ENCODE results near the gene GALNT8. TPM values are rescaled to one million over a fixed set of nuclear protein-coding genes. Genes with fewer than 3 reads are reported as not detected.
"Not testable (repeated sequence)": the region's sequence is repeated elsewhere in the genome, so short reads cannot be mapped to it uniquely, and the experiment has no call there.

GALNT8 gene
- polyA plus RNA-seq, 3 donors, result 3.1 to 3.5 (median 3.3) TPM

DNA sequence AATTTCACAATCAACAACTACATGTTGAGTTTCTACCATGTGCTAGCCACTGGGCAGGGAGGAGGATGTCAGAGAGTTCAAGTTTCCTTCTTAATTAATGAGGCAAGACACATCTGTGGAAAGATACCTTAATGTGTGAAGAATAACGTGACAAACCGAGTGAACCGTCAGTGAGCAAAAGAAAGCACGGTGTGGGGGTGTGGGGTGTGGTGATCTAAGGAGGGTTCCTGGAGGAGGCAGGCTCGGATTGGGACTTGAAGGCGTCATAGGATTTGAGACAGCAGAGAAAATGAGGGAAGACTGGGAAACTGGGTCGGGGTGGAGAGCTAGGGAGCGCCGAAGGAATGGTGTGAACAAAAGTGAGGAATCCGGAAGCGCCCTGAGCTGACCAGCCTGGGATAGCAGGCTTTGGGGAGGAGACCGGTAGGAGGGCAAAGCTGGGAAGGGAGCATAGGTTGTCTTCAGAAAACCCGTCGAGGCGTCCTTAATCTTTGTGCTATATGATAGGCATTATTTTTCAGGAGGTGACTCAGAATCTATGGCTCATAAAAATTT is 22.3 kb downstream of the GALNT8 start:
- peak in 1 of 3 donors; percentile 27 for DNase-seq (ENCODE audit: low read depth in 3 of 3, low spot score in 2 of 3)

DNA sequence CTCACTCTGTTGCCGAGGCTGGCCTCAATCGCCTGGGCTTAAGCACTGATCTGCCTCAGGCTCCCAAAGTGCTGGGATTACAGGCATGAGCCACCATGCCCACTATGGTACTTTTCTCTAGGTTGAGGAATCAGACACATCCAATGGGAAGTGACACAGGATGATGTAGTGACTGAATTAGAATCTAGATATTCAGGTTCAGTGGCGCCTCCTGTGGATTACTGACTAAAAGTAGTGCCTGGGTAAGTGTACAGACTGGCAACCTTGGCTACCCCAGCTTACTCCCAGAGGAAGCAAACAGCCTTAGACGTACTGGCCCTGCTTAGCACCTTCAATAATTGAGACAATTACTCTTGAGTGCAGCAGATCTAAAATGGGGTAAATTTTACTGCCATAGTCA is 22.8 kb downstream of the GALNT8 start:
- DNase-seq (ENCODE audit: low read depth in 3 of 3, low spot score in 2 of 3), result no peak

GRCh38 chr12:4744709-4745108 is 24.5 kb downstream of the GALNT8 start:
- DNase-seq (ENCODE audit: low read depth in 3 of 3, low spot score in 2 of 3), result no peak

GRCh38 chr12:4745249-4745648 is 25.0 kb downstream of the GALNT8 start:
- no peak for DNase-seq (ENCODE audit: low read depth in 3 of 3, low spot score in 2 of 3)

GRCh38 chr12:4751654-4752053 is 31.5 kb downstream of the GALNT8 start:
- DNase-seq (ENCODE audit: low read depth in 3 of 3, low spot score in 2 of 3), result not testable (repeated sequence)

- no peak for DNase-seq (ENCODE audit: low read depth in 3 of 3, low spot score in 2 of 3)
These were observed 42.6 kb downstream of the GALNT8 start for GRCh38 chr12:4762773-4763172.

GRCh38 chr12:4763549-4763948 is 43.3 kb downstream of the GALNT8 start:
- peak in 1 of 3 donors; percentile 26 for DNase-seq (ENCODE audit: low read depth in 3 of 3, low spot score in 2 of 3)

DNA sequence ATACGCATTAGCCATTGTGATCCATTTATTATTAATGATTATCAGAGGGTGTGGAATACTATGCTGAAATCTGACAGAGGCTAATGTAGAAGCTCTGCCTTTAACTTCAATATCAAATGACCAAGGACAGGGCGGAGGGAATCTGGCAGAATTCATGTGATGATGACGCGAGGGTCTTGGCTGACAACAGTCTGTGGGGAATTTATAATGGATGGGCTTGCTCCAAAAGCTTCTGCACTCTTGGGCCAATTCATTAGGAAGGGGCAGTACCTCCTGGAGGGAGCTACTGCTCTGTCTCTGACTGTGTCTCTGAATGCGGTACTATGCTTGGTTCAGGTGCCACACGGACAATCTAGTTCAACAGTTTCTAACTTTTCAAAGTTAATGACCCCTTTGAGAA is 46.2 kb downstream of the GALNT8 start:
- DNase-seq (ENCODE audit: low read depth in 3 of 3, low spot score in 2 of 3), result no peak

- no peak for DNase-seq (ENCODE audit: low read depth in 3 of 3, low spot score in 2 of 3)
These were observed 47.0 kb downstream of the GALNT8 start for GRCh38 chr12:4767186-4767585.

DNA sequence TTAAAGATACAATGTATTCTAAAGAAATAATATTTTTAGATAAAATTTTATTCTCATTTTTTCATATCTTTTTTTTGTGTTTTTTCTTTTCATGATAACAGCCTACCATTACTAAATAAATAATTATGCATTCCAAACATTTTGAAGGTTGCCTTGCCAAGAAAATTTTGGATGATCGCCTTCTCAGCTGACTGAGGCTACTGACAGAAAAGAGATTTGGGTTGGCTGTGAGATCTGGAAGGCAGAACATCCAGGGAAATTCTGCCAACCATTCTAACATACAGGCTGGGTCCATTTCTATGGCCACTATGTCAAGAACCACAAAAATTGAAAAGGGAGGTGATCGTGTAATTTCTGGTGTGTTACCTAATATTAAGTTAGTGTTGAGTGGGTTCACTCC is 48.1 kb downstream of the GALNT8 start:
- no peak for DNase-seq (ENCODE audit: low read depth in 3 of 3, low spot score in 2 of 3)

DNA sequence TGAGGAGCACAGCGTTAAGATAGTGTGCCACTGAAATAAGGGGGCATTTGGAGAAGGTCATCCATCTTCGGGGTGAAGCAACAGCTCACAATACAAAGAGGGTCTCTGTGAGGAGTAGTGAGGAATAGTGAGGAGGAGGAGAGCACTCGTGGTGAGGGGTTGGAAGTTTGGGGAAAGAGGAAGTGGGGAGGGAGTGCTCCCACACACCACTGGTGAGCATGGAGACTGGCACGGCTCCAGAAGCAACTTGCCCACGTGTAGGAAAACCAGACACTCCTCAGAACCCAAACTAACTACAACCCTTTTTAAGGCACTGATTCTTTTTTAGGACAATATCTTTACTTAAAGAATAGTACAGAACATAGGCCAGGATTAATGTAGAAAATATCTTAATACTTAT is 48.9 kb downstream of the GALNT8 start:
- DNase-seq (ENCODE audit: low read depth in 3 of 3, low spot score in 2 of 3), result no peak

GRCh38 chr12:4771172-4771959 is 51.2 kb downstream of the GALNT8 start:
- DNase-seq (ENCODE audit: low read depth in 3 of 3, low spot score in 2 of 3), result no peak

DNA sequence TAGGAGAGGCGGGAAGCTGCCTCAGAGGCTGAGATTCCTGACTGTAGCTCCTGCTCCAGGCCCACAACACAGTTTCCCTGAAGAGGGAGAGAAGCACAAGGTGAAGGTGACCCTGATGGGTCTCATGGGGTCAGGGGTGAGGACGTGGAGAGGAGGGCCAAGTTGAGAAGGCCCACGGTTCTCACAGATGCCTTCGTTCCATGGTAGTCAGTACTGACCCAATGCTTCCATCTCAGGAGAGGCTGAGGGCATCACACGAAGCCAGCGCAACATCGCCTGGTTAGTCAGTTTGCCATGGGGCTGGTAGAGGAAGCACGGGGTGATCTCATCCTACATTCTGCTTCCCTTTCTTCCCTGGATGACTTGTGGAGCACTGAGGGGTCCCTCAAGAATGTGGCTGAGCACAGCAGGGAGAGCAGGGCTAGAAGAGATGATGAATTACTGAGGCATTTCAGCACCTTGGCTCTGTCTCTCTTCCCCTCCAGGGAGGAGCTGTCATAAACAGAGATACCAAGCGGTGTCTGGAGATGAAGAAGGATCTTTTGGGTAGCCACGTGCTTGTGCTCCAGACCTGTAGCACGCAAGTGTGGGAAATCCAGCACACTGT is 51.9 kb downstream of the GALNT8 start:
- no peak for DNase-seq (ENCODE audit: low read depth in 3 of 3, low spot score in 2 of 3)

- DNase-seq (ENCODE audit: low read depth in 3 of 3, low spot score in 2 of 3), result no peak
These were observed 55.7 kb downstream of the GALNT8 start for GRCh38 chr12:4775936-4776335.

GRCh38 chr12:4779749-4780148 is 59.5 kb downstream of the GALNT8 start:
- no peak for DNase-seq (ENCODE audit: low read depth in 3 of 3, low spot score in 2 of 3)

GRCh38 chr12:4780641-4781611 is 60.7 kb downstream of the GALNT8 start:
- no peak for DNase-seq (ENCODE audit: low read depth in 3 of 3, low spot score in 2 of 3)

GRCh38 chr12:4784404-4785054 is 64.3 kb downstream of the GALNT8 start:
- DNase-seq (ENCODE audit: low read depth in 3 of 3, low spot score in 2 of 3), result no peak

DNA sequence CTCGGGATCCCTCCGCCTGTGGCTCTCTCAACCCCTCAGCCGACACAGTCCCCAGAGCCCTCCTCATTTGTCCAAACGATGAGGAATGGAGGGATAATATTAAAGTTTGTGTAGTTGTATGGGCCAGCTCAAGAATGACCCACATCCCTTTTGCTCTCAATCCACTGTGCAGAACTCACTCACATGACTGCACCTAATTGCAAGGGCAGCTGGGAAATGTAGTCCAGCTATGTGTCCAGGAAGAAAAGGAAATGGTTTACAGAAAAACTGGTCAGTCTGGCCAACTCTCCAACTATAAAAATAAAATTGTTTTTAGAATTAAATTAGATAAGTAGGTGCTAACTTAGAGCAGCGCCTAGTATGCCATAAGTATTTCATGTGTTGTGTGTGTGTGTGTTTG is 66.6 kb downstream of the GALNT8 start:
- DNase-seq (ENCODE audit: low read depth in 3 of 3, low spot score in 2 of 3), result no peak

DNA sequence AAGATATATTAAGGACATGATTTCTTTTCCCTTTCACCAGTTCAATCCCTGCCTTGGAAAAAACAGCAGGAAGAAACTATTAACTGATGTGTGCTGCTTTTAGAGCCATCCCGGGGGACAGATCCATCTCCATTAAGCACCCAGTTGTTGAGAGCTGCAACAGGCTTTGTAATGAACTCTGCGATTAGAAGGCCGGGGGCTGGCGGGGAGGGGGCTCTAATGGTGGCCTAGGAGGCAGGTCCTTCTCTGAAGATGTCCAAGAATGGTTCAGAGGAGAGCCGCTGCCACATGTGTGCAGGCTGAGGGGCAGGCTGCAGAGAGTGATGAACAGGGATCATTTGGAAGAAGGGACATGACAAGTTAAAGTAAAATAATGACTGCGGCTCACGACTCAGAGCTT is 67.8 kb downstream of the GALNT8 start:
- no peak for DNase-seq (ENCODE audit: low read depth in 3 of 3, low spot score in 2 of 3)

DNA sequence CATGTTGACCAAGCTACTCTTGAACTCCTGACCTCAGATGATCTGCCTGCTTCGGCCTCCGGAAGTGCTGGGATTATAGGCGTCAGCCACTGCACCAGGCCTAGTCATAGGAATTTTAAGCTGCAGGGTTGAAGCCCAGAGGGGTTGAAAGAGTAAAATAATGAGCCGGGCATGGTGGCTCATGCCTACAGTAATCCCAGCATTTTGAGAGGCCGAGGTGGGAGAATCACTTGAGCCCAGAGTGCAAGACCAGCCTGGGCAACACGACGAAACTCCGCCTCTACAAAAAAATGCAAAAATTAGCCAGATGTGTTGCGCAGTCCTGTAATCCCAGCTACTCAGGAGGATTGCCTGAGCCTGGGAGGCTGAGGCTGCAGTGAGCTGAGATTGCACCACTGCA is 69.6 kb downstream of the GALNT8 start:
- DNase-seq (ENCODE audit: low read depth in 3 of 3, low spot score in 2 of 3), result no peak
